Body of pancreas (tissue), 4 donors: ENCODE results near the gene PTPRM.

Experiments used
- CTCF ChIP-seq, 7 experiments: fragments of 450-650 bp in 4 of 7; fragments of 200-600 bp in 3 of 7; sonication (generic) in 3 of 7; IDR thresholded peaks; one replicate each; pipeline ENCODE4 v1.5.1; 2016 to 2019; ENCODE audit warnings: antibody characterized with exemption in 7 of 7
- POLR2A ChIP-seq, 3 donors: fragments of 450-650 bp; IDR thresholded peaks; one replicate each; pipeline ENCODE4 v1.6.1; 2016; ENCODE audit warnings: antibody characterized with exemption in 3 of 3, mild to moderate bottlenecking in 2 of 3

DNA sequence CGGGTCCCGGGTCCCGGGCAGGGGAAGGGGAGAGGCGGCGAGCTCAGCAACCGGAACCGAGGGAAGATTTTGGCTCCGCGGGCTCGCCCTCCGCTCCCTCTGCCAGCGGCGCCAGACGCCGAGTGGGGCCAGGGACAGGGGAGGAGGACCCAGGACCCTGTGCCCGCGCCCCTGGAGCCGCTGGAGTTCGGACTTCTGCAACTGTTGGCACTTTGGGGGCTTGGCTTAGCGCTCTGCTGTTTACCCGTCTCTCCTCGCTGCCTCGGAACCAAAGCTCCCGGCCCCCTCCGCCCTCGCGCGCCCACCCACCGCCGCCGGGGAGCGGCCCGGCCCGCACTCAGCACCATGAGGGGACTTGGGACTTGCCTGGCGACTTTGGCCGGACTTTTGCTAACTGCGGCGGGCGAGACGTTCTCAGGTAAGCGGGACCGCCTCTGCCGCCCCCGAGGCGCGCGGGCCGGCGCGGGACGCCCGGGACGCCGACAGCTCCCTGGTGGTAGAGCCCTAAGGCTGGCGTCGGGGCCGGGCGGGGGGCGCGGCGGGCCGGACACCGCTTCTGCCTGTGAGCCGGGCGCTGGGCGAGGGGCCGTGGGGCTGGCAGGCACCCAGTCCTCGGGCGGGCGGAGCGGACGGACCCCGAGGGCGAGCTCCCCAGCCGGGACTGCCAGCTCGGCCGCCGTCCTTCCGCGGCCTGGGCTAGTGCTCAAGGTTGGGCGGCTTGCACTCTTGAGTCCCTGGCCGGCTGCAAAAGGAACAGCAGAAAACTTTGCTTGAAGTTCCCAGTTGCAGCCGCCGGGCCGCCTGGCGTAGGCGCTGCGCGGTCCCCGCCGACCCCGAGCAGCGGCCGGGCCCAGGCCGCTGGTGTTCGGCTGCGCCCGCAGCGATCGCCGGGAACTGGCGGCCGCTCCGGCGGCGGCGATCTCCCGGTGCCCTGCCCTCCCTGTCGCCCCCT, 634 bp downstream of the PTPRM start:
- peak; percentile 5 to 30 (median 29) for TF ChIP-seq POLR2A (IDR thresholded peaks at IDR 0.05)
- peak in 2 of 7 experiments; percentile 34 to 36 for TF ChIP-seq CTCF (IDR thresholded peaks at IDR 0.05)
